Sigmoid colon (tissue), 7 donors: ENCODE results near the gene KLHL3. TPM values are rescaled to one million over a fixed set of nuclear protein-coding genes. Genes with fewer than 3 reads are reported as not detected.

ENCODE experiments used
- DNase-seq: peaks from one replicate; pipeline ENCODE4 v3.0.0-alpha.2; 2019
- H3K27ac ChIP-seq, 4 donors: fragments of 200-600 bp; sonication (generic); one replicate each; pipeline ENCODE4 v1.5.1; 2016 to 2019; ENCODE audit warnings: mild to moderate bottlenecking in 1 of 4
- H3K27me3 ChIP-seq, 3 donors: fragments of 200-600 bp; sonication (generic); one replicate each; pipeline ENCODE4 v1.5.1; 2019; ENCODE audit warnings: mild to moderate bottlenecking in 1 of 3
- H3K36me3 ChIP-seq, 4 donors: fragments of 200-600 bp; sonication (generic); one replicate each; pipeline ENCODE4 v1.5.1; 2016 to 2019
- H3K4me1 ChIP-seq, 4 donors: fragments of 200-600 bp; sonication (generic); one replicate each; pipeline ENCODE4 v1.5.1; 2017 to 2019
- H3K4me3 ChIP-seq, 4 donors: fragments of 200-600 bp; sonication (generic); one replicate each; pipeline ENCODE4 v1.5.1; 2017 to 2019; ENCODE audit warnings: mild to moderate bottlenecking in 2 of 4, moderate library complexity in 1 of 4
- H3K9me3 ChIP-seq, 4 donors: fragments of 200-600 bp in 3 of 4; sonication (generic) in 3 of 4; one replicate each; pipeline versions ENCODE4 v1.5.1 to v1.6.1; 2013 to 2019
- EP300 ChIP-seq, 4 donors: sonication (generic); formaldehyde crosslinking; IDR thresholded peaks; one replicate each; pipeline ENCODE4 v1.6.1; 2017; ENCODE audit warnings: antibody characterized with exemption in 4 of 4
- POLR2A ChIP-seq, 2 donors: fragments of 450-650 bp; IDR thresholded peaks; one replicate each; pipeline ENCODE4 v1.6.1; 2016; ENCODE audit warnings: antibody characterized with exemption in 2 of 2, mild to moderate bottlenecking in 2 of 2, moderate library complexity in 2 of 2
- POLR2AphosphoS5 ChIP-seq, 4 donors: sonication (generic); formaldehyde crosslinking; IDR thresholded peaks; one replicate each; pipeline ENCODE4 v1.6.1; 2017; ENCODE audit warnings: antibody characterized with exemption in 4 of 4
- WGBS, 2 donors: extraction: QIAGEN DNeasy Blood & Tissue Kit; methylation state at CpG; one replicate each; pipeline ENCODE4 v1.1.7; 2013; 5-methylcytosine and 5-hydroxymethylcytosine counted together
- intact Hi-C: fragments of 100-400 bp; cut with DNase I; formaldehyde crosslinking; loops from one replicate; pipeline ENCODE4 v1.15.1; 2023
- polyA plus RNA-seq, 3 donors: library from polyadenylated mRNA; stranded (reverse); fragments of 200-250 nt; gene quantifications; one replicate each; pipeline ENCODE4 v1.2.3, GENCODE V29; 2013
- total RNA-seq, 4 donors: library from RNA; depleted of rRNA; stranded (reverse); fragments of >200 nt; gene quantifications; one replicate each; pipeline ENCODE4 v1.1.0, GENCODE V29; 2016
- TF ChIP-seq, protein P1 (sequence below), 4 experiments: fragments of 450-650 bp in 3 of 4; fragments of 200-600 bp in 1 of 4; IDR thresholded peaks; one replicate each; pipeline ENCODE4 v1.5.1; 2016 to 2019; ENCODE audit warnings: antibody characterized with exemption in 4 of 4, mild to moderate bottlenecking in 3 of 4, moderate library complexity in 2 of 4
- donor health status: healthy with polysubstance abuse.
- donor health status: Bipolar disorder and iron deficiency.
- donor health status: healthy.

KLHL3 gene
- total and polyA plus RNA-seq, 7 donors, result 0.23 to 5.5 (median 3.5) TPM; not detected in 1

DNA sequence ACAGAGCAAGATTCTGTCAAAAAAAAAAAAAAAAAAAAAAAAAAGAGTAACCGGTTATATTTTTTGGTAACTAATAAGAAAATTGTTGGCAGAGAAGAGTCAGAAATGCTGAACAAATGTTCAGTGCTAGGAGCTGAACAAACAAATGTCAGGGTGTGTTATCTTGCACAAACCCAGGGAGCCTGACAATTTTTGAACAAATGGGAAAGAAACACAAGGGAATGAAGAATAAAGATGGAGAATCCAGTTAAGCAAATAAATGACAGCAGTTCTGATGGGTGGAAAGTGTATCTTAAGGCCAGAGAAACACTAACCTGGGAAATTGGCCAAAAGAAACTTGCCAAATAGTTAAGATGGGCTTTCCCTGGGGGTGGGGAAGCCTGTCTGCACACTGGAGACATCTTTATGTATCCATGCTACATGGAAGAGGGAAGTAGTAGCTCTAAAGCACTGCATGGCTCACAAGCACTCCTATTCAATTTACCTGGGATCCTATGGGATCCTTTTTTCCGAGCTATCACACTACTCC is 23.7 kb downstream of the KLHL3 start:
- intact Hi-C loops, result no loop called here
- Histone ChIP-seq H3K27me3 (no peaks in the 10 kb centered on the region), H3K4me3 (no peak overlapping the region), H3K9me3 (peaks cover 0 to 4% (median 0%) of the 10 kb centered on the region in 4 donors), H3K4me1 (no peaks in the 10 kb centered on the region), H3K27ac (no peak overlapping the region), H3K36me3 (no peaks in the 10 kb centered on the region)
- WGBS, 2 donors, result 88 to 95% methylated on average over 2 of the region's 2 CpGs
- TF ChIP-seq EP300 (IDR thresholded peaks at IDR 0.05), result no peak
- no peak for TF ChIP-seq POLR2A (IDR thresholded peaks at IDR 0.05)
- TF ChIP-seq, protein P1, sequence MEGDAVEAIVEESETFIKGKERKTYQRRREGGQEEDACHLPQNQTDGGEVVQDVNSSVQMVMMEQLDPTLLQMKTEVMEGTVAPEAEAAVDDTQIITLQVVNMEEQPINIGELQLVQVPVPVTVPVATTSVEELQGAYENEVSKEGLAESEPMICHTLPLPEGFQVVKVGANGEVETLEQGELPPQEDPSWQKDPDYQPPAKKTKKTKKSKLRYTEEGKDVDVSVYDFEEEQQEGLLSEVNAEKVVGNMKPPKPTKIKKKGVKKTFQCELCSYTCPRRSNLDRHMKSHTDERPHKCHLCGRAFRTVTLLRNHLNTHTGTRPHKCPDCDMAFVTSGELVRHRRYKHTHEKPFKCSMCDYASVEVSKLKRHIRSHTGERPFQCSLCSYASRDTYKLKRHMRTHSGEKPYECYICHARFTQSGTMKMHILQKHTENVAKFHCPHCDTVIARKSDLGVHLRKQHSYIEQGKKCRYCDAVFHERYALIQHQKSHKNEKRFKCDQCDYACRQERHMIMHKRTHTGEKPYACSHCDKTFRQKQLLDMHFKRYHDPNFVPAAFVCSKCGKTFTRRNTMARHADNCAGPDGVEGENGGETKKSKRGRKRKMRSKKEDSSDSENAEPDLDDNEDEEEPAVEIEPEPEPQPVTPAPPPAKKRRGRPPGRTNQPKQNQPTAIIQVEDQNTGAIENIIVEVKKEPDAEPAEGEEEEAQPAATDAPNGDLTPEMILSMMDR (IDR thresholded peaks at IDR 0.05), result no peak
- no peak for TF ChIP-seq POLR2AphosphoS5 (IDR thresholded peaks at IDR 0.05)
- DNase-seq, result no peak

DNA sequence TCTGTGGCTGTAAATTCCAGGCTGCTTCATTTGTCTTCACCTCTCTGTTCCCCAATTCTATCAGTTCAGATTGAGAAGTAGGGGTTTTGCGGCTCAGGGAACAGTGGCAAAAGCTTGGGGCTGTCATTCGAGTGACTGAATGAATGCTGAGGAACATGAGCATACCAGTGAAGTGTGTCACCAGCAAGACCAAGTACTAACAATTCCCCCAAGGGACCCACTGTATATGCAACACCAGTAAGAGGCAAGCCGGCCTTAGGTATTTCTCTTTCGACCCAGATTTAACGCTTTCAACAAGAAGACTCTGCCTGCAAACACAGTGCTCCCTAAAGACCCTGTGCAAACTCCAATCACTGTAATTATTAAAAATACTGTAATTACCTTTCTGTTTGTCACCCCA is 25.8 kb downstream of the KLHL3 start:
- no peaks in the 10 kb centered on the region for H3K27me3 ChIP-seq
- 95 to 96% methylated on average over 5 of the region's 5 CpGs for WGBS, 2 donors
- intact Hi-C loops, result no loop called here

DNA sequence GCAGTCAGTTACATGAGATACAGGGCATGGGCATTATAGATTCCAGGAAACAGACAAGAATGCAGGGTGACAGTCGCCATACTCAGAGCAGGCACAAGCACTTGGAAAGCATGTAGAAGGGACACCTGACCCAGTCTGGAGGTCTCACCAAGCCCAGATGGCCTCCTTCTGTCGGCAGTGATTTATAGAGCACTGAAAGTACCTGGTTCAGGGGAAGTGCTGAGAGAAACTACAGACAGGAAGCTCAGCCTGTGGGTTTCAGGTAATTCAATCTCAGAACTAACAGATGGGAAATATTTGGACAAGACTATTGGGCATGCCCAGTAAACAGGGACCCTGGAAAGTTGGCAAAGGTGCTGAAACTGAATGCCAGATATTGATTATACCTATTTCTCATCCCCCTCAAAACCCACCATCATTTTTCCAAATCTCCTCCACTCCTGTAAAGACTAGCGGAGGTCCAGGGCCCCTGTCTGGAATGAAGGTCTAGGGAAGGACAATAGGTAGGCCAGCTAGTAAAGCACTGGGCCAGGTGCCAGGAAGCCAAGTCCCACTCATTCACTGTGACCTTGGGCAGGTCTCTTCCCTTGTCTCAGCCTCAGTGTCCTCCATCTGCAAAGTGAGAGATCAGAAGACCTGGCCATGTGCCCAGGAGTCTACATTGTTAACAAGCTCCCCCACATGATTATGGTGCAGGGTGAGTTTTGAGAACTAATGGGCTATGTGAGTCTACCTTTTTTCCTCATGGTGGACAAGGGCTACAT is 26.9 kb downstream of the KLHL3 start:
- Histone ChIP-seq H3K36me3 (no peaks in the 10 kb centered on the region), H3K9me3 (peaks cover 0 to 4% (median 0%) of the 10 kb centered on the region in 4 donors), H3K4me1 (no peaks in the 10 kb centered on the region), H3K4me3 (no peak overlapping the region), H3K27me3 (no peaks in the 10 kb centered on the region), H3K27ac (no peak overlapping the region)
- DNase-seq, result peak; percentile 64
- TF ChIP-seq EP300 (IDR thresholded peaks at IDR 0.05) (no peak), POLR2A (IDR thresholded peaks at IDR 0.05) (no peak), POLR2AphosphoS5 (IDR thresholded peaks at IDR 0.05) (no peak)
- TF ChIP-seq, protein P1 (IDR thresholded peaks at IDR 0.05), result no peak
- WGBS, 2 donors, result 93 to 95% methylated on average over 3 of the region's 3 CpGs
- intact Hi-C loops, result no loop called here

More for the DNA sequence above, 25.8 kb downstream of the KLHL3 start:
- DNase-seq, result no peak
- Histone ChIP-seq H3K4me1 (no peaks in the 10 kb centered on the region), H3K9me3 (peaks cover 0 to 4% (median 0%) of the 10 kb centered on the region in 4 donors), H3K36me3 (no peaks in the 10 kb centered on the region), H3K4me3 (no peak overlapping the region), H3K27ac (no peak overlapping the region)
- TF ChIP-seq POLR2A (IDR thresholded peaks at IDR 0.05), result no peak

DNA sequence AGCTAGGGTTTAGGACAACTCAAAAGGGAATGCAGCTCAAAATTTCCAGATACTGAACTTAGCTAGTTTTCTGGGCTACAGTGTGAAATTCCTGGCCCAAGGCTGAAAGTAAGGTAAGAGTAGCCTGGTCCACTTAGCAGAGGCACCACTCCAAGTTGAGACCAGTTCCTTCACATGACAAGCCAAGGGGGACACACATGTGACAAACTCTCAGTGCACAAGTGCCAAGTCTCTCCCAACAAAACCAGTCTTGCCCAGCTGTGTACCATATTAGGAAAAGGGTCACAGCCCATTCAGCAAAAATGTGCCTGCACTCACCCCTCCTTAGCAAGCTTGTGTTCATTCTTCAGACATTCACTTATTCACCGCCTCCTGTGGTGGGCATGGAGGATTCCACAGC is 27.8 kb downstream of the KLHL3 start:
- Histone ChIP-seq H3K9me3 (peaks cover 0 to 4% (median 0%) of the 10 kb centered on the region in 4 donors), H3K4me1 (no peaks in the 10 kb centered on the region), H3K27ac (no peak overlapping the region), H3K4me3 (no peak overlapping the region), H3K36me3 (no peaks in the 10 kb centered on the region), H3K27me3 (no peaks in the 10 kb centered on the region)
- DNase-seq, result no peak
- TF ChIP-seq POLR2A (IDR thresholded peaks at IDR 0.05) (no peak), EP300 (IDR thresholded peaks at IDR 0.05) (no peak), POLR2AphosphoS5 (IDR thresholded peaks at IDR 0.05) (no peak)
- TF ChIP-seq, protein P1 (IDR thresholded peaks at IDR 0.05), result no peak
- 100% methylated on average over 1 of the region's 1 CpG for WGBS, 2 donors
- intact Hi-C loops, result no loop called here

DNA sequence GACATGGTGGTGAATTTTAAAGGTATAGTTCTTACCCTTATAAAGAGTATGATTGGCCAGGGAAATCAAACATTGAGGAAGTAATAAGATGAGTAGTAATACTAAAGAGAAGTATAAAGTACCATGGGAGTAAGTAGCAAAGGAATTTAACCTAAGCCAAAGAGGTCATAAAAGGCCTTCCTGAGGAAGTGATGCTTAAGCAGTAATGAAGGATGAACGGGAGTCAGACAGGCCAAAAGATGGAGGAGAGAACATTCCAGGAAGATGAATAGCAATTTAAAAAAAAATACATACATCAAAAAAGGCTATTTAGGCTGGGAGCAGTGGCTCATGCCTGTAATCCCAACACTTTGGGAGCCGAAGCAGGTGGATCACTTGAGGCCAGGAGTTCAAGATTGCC is 29.0 kb downstream of the KLHL3 start:
- intact Hi-C loops, result no loop called here
- Histone ChIP-seq H3K27ac (no peak overlapping the region), H3K27me3 (no peaks in the 10 kb centered on the region), H3K4me3 (no peak overlapping the region), H3K36me3 (no peaks in the 10 kb centered on the region), H3K4me1 (no peaks in the 10 kb centered on the region), H3K9me3 (no peaks in the 10 kb centered on the region)
- no peak for TF ChIP-seq POLR2AphosphoS5 (IDR thresholded peaks at IDR 0.05)
- no peak for TF ChIP-seq EP300 (IDR thresholded peaks at IDR 0.05)
- TF ChIP-seq, protein P1 (IDR thresholded peaks at IDR 0.05), result no peak
- TF ChIP-seq POLR2A (IDR thresholded peaks at IDR 0.05), result no peak
- WGBS, 2 donors, result 82 to 86% methylated on average over 2 of the region's 2 CpGs
- DNase-seq, result no peak
